Skeletal muscle cell (primary cell): ENCODE measurements around the gene CD7.
A peak's percentile ranks its signal among the peaks of the same experiment; 100 is the strongest.

Source experiments
- DNase-seq: peaks from one replicate; pipeline ENCODE4 v3.0.0-alpha.2; 2010; ENCODE audit warnings: low read depth
- H3K4me3 ChIP-seq: 2 replicates; pipeline ENCODE4 v1.5.1; 2011; ENCODE audit warnings: low read depth, mild to moderate bottlenecking, control low read depth, low read length, moderate library complexity

The CD7 gene

GRCh38 chr17:82302568-82302963 is 14.8 kb downstream of the CD7 start:
- no peak for DNase-seq
- H3K4me3 ChIP-seq = no peak overlapping the region

- H3K4me3 ChIP-seq = no peak overlapping the region
- no peak for DNase-seq
These were observed 15.4 kb downstream of the CD7 start for GRCh38 chr17:82301916-82302567.

- no peak for DNase-seq
- H3K4me3 ChIP-seq = no peak overlapping the region
These were observed 16.0 kb downstream of the CD7 start for GRCh38 chr17:82301300-82301915.

GRCh38 chr17:82300707-82301270 is 16.6 kb downstream of the CD7 start:
- DNase-seq = no peak
- no peak overlapping the region for H3K4me3 ChIP-seq

- no peak overlapping the region for H3K4me3 ChIP-seq
These were observed 17.2 kb downstream of the CD7 start for GRCh38 chr17:82300228-82300627.

GRCh38 chr17:82299452-82299851 is 18.0 kb downstream of the CD7 start:
- no peak for DNase-seq
- H3K4me3 ChIP-seq = no peak overlapping the region

More at GRCh38 chr17:82300228-82300627, 17.2 kb downstream of the CD7 start:
- DNase-seq = no peak

- no peak for DNase-seq
- H3K4me3 ChIP-seq = peak overlapping the region; percentile 41
These were observed 18.6 kb downstream of the CD7 start for GRCh38 chr17:82298538-82299421.

- DNase-seq = peak; percentile 96
- peak overlapping the region; percentile 41 for H3K4me3 ChIP-seq
These were observed 19.5 kb downstream of the CD7 start for GRCh38 chr17:82297714-82298537.

GRCh38 chr17:82297280-82297713 is 20.1 kb downstream of the CD7 start:
- peak overlapping the region; percentile 41 for H3K4me3 ChIP-seq

GRCh38 chr17:82296511-82297279 is 20.7 kb downstream of the CD7 start:
- no peak for DNase-seq
- peak overlapping the region; percentile 27 for H3K4me3 ChIP-seq

More at GRCh38 chr17:82297280-82297713, 20.1 kb downstream of the CD7 start:
- peak; percentile 96 for DNase-seq

- no peak for DNase-seq
- no peak overlapping the region for H3K4me3 ChIP-seq
These were observed 22.0 kb downstream of the CD7 start for GRCh38 chr17:82295472-82295814.

GRCh38 chr17:82294064-82294773 is 23.2 kb downstream of the CD7 start:
- peak overlapping the region; percentile 44 for H3K4me3 ChIP-seq
- DNase-seq = no peak

- peak overlapping the region; percentile 77 for H3K4me3 ChIP-seq
- DNase-seq = peak; percentile 97
These were observed 24.9 kb downstream of the CD7 start for GRCh38 chr17:82292251-82293154.

GRCh38 chr17:82291582-82292250 is 25.7 kb downstream of the CD7 start:
- no peak for DNase-seq
- H3K4me3 ChIP-seq = peak overlapping the region; percentile 77

- no peak overlapping the region for H3K4me3 ChIP-seq
- DNase-seq = no peak
These were observed 29.3 kb downstream of the CD7 start for GRCh38 chr17:82287868-82288801.
